HG03139 (cell line): ENCODE data around the gene TH.

Experiments used
- ATAC-seq: cut with Tn5 transposase; IDR thresholded peaks from one replicate; pipeline ENCODE4 v1.9.1; 2021; ENCODE audit not compliant: unreplicated experiment

The TH gene

GRCh38 chr11:2208691-2209369, 37.2 kb upstream of the TH start:
- no peak for ATAC-seq

- ATAC-seq, result no peak
Measured at GRCh38 chr11:2207773-2208621, 36.4 kb upstream of the TH start.

- no peak for ATAC-seq
Measured at GRCh38 chr11:2207212-2207611, 35.6 kb upstream of the TH start.

GRCh38 chr11:2205981-2206690, 34.5 kb upstream of the TH start:
- no peak for ATAC-seq

GRCh38 chr11:2205214-2205720, 33.7 kb upstream of the TH start:
- ATAC-seq, result no peak

- no peak for ATAC-seq
Measured at GRCh38 chr11:2204361-2205213, 33.0 kb upstream of the TH start.

- ATAC-seq, result no peak
Measured at GRCh38 chr11:2203440-2204259, 32.0 kb upstream of the TH start.

- ATAC-seq, result no peak
Measured at GRCh38 chr11:2202900-2203439, 31.4 kb upstream of the TH start.

GRCh38 chr11:2202071-2202899, 30.7 kb upstream of the TH start:
- no peak for ATAC-seq

GRCh38 chr11:2201542-2201941, 29.9 kb upstream of the TH start:
- no peak for ATAC-seq

- no peak for ATAC-seq
Measured at GRCh38 chr11:2200957-2201519, 29.4 kb upstream of the TH start.

- no peak for ATAC-seq
Measured at GRCh38 chr11:2200536-2200935, 28.9 kb upstream of the TH start.

- no peak for ATAC-seq
Measured at GRCh38 chr11:2199466-2200341, 28.1 kb upstream of the TH start.

- ATAC-seq, result no peak
Measured at GRCh38 chr11:2198621-2199365, 27.2 kb upstream of the TH start.

- no peak for ATAC-seq
Measured at GRCh38 chr11:2197771-2198520, 26.3 kb upstream of the TH start.
